Measurements from ENCODE around the gene GZF1.

GRCh38 chr20:23315099-23315498, 46.9 kb upstream of the GZF1 start:
- TF ChIP-seq CTCF (IDR thresholded peaks at IDR 0.05; ENCODE audit: insufficient read depth, low read length) (no peak), POLR2AphosphoS5 (IDR thresholded peaks at IDR 0.05; ENCODE audit: low read depth) (no peak)
